Superior temporal gyrus (tissue), 1 donor: ENCODE results near the gene FOXD1.
"Not testable (repeated sequence)": the region's sequence is repeated elsewhere in the genome, so short reads cannot be mapped to it uniquely, and the experiment has no call there.

ENCODE experiments used
- DNase-seq: peaks from one replicate; pipeline ENCODE4 v3.0.0-alpha.2; 2016; ENCODE audit errors: extremely low spot score

Gene FOXD1

DNA sequence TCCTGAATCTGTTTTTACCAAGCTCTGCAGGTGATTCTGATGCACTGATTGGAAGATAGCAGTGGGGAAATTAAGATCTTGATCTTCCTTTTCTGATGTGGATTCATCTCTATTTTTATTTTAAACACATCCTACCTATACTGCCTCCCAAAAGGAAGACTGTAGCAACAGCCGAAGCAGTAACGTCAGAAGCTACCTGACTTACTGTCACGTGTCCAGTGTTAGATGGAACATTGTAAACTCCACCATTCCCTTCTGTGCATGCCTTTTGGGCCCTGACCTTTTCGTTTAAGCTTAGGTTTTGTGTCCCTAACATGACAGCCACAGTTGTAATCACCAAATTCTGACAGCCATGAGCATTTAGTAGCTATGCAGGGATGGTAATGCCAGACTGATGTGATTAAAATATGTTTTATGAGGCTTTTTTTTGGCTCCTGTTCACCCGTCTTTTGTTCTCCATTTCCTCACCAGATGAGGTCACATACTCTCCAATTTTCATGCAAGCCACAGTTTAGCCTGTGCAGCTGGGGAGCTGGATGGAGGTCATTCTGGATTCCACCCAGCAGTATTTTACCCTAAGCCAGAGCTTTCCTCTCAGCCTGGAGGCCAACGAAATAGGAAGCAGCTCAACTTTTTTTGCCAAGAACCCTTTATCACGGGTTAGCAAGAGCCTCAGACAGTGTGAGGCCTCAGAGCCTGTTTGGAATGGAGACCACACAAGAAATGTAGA lies 15.6 kb upstream of the FOXD1 start:
- no peak for DNase-seq

DNA sequence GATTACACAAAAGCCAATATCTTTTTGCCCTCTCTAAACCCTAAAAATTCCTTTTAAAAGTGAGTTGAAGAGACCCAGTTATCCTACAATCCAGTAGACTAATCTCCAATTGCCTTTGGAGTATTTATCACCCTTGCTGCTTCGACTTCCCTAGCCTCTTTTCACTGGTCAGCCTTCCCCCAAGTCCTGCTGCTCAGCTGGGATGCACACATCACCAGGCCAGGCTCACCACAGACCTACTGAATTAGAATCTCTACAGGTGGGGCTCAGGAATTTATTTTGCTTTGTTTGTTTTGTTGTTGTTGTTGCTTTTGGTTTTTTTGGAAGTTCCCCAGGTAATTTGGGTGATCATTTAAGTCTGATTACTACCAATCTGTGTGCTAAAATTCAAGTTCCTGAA lies 11.6 kb upstream of the FOXD1 start:
- no peak for DNase-seq

DNA sequence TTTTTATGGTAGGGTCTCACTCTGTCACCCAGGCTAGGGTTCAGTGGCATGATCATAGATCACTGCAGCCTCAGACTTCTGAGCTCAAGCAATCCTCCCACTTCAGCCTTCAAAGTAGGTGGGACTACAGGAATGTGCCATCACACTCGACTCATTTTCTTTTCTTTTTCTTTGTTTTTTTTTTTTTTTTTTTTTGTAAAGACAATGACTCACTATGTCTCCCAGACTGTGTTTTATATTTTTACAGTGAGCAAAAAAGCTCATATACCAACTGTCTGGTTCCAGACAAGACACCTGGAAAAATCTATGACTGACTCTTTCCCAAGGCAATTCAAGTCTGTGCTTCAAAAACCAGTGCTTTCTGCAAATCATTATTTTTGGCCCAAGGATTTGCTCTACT lies 10.8 kb upstream of the FOXD1 start:
- no peak for DNase-seq

DNA sequence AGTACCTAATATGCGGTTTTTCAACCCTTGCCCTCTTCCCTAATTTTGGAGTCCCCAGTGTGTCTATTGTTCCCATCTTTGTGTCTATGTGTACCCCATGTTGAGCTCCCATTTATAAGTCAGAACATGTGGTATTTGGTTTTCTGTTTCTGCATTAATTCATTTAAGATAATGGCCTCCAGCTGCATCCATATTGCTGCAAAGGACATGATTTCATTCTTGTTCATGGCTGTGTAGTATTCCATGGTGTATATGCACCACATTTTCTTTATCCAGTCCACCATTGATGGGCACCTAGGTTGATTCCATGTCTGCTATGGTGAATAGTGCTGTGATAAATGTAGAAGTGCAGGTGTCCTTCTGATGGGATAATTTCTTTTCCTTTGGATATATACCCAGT lies 7.9 kb upstream of the FOXD1 start:
- not testable (repeated sequence) for DNase-seq

DNA sequence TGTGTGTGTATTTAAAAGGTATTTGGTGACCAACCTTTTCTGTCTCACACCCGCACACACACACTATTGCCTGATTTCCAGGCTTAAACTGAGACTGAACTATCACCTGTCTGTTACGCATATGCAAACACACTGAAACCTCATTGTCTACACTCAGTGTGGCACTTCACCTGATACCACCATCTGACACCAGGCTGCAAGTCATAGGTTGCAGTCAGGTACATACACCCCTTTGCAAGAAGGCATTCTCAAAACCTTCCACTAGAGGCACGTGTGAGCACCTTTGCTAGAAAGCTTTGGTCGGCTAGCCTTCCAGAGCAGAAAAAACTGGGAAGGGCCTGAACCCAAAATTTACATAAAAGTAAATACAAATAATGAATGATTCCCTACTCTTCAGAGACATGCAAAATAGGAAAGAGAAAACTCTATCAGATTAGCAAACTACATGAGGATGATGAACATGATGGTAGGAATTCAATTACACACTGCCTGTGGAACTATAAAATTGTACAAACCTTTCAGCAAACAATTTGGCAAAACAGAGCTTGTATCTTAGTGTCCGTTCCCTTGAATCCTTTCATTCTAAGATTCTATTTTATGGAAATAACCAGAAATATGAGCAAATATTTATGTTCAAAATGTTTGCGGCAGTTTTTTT lies 5.9 kb upstream of the FOXD1 start:
- DNase-seq, result no peak

DNA sequence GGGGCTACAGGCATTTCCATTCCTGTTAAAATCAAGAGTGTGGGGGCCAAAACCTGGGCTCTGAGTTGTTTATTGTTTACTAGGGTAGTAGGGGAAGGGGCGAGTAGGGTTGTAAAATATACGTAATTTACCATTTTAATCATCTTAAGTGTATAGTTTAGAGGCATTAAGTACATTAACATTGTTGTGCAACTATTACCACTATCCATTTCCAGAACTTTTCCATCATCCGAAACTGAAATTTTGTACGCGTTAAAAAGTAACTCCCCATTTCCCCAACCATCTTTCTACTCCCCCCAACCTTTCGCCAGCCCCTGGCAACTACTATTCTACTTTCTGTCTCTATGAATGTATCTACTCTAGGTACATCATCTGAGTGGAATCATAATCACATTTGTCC lies 3.6 kb upstream of the FOXD1 start:
- DNase-seq, result no peak

DNA sequence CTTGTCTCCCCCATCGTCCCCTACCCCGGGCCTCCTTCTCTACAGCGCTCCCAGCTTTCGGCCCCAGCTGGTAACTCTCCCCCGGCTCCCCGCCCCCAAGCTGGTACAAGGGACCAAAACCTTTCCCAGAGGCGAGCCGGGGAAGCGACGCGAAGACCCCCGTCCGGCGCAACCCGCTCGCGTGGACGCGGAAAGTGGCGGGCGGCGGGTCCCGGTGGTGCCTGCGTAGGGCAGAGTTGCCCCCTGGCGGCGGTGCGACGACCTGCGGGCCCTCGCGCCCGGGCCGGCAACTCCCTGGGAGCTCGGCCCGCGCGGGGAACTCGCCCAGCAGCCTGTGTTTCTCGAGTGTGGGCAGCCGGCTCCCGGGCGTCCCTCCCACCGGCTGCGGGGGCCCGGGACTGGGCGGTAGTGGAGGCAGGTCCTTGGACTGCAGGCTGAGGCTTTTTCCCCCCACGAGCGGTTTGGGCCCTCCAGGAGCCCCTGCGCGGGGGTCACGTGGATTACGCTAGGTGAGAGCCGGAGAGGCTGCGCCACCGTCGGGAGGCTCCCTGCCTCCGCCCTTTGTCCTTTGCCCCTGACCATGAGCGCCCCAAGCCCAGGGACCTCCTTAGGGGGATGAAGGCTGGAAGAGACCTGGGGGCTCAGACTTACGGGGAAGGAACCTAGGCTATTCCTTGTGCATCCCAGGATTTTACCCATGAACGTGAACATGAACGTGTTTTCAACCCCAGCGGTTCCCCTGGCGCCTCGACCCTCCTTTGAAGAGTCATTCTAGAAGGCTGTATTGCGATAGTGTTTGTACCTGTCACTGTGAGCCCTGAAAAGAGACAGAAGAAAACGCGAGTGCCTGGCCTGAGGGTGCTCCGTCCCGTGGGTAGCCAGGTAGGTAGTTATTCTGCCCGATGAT lies 2.9 kb upstream of the FOXD1 start:
- DNase-seq, result no peak

DNA sequence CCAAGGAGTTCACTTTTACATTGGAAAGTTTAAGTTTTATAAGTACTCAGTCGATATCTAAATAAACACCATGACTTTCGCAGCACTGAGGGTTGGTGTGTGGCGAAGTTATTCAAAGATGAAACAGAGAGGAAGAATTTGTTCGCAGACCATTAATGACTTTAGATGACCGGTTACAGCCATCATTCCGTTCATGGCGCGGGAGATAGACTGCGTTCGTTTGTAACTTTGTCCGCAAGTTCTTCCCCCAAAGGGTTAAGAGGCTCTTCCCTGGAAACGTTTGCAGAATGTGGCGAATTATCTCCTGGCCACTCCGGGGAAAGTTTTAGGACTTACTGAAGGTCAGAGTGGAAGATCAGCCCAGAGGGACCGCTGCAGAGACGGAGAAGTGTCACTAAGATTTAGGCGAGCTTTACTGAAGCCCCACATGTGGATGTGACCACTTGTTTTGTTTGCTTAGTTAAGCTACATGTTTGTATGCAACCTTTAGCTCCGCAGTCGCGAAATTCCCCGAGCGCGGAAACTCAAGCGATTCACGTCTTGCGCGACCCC lies 2.2 kb upstream of the FOXD1 start:
- no peak for DNase-seq

DNA sequence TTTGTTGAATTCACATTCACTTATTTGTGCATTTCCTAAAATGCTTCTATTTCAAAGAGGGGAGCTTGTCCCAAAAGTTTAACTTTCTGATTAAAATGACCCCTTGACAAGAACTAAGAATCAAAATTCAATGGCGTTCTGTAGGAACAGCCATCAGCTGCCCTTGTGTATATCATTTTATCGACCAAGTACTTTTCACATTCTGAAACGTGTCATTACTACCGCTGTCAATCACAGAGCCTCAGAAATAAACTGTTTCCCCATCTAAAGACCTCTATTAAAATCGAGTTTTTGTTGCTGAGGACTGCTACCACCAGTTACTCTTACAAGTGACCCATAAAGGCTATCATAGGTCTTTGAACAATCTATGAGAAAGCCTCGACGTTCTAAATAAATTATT lies 1.6 kb upstream of the FOXD1 start:
- DNase-seq, result no peak

DNA sequence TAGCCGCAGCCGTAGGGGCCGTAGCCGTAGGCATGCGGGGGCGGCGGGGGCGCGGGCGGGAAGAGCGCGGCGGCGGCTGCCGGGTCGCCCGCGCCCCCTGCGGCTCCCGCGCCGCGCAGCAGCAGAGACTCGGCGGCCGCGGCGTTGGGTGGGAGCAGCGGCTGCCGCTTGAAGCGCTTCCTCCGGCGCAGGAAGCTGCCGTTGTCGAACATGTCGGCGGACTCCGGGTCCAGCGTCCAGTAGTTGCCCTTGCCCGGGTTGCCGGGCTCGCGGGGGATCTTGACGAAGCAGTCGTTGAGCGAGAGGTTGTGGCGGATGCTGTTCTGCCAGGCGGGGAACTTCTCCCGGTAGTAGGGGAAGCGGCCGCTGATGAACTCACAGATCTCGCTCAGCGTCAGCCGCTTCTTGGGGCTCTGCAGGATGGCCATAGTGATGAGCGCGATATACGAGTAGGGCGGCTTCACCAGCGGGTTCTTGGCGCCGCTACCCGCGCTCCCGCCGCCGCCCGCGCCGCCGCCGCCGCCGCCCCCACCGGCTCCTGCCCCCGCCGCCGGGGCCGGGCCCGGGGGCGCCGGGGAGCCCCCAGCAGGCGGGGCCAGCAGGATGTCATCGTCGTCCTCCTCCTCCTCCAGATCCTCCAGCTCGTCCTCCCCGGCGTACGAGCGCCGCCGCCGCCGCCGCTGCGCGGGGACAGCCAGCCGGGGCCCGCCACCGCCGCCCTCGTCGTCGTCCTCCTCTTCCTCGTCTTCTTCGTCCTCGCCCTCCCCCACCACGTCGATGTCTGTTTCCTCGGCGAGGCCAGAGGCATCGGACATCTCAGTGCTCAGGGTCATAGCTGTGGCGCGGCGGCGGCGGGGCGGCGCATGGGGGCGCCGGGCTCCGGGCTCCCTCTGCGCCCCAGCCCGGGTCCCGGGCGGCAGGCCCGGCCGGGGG lies 781 bp downstream of the FOXD1 start:
- DNase-seq, result no peak

DNA sequence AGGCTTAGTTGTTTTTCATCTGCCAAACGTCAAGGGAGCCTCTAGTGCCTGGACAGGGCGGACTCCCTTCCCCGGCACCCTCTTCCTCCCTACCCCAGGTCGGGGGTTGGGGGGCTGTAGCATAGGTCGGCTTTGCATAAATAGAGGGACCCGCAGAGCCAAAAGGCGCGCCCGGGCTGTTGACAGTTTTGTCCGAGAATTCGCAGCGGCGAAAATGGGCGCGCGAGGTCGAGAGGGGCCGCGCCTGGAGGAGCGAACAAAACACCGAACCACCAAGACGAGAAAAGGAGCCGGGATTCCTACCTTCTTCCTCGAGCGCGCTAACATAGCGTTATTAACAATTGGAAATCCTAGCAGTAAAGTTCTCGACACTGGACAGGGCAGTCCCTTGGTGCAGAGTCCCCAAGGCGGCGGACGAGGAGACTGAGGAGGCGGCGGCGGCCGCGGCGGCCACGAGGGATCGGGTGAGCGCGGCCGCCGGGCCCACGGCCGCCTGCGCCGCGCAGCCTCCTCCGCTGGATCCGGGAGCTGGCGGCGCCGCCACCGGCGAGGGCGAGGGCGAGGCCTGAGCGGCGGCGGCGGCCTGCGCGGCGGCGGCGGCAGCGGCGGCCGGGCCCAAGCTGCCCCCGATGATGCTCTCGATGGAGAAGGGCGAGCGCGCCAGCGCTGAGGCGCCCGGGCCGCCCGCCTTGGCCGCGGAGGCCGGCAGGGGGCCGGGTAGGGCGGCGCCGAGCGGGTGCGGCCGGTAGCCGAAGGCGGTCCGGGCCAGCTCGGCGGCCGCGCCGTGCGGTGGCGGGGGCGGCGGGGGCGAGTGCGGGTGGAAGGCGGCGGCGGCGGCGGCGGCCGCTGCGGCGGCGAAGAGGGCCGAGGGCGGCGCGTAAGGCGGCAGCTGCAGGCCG lies 1.7 kb downstream of the FOXD1 start:
- DNase-seq, result no peak

DNA sequence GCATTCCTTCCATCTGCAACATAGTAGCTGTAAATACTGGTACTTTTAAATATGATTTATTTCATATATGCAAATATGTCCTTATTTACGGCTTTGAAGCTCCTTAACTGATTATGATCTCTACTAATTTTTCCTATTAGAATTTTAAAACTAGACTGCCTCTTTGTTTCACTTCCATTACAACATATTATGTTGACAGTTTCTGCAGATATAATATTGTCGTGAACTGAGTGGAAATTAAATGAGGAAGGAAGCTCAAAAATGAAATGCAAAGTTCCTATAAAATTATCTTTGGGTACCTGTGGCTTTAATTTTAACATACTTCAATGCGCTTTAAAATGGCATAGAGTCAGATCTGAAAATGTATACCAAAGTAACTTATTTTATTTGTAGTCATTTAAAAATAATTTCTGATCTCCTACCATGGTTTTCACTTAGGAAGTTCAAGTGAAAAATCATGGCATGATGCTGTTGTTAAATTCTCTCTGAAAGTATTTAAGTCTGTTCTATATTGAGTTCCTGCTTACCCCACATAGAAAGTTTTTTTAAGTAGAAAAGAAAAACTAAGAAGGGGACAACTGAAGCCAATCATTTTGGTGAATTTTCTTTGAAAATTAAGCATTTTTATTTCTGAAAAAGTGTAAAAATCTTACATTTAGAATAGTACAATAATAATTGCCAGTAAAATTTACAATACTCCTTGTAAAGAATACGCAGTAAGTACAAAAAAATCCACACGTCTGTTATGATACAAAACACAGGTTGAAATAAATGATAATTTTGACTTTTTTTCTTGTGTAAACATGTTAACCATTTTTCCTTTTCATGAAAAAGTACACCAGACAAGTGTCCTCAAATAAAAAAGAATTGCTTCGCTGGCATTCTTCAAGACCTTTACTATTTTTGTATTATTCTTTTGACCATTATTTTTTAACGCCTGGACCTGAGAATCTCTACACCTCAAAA lies 2.6 kb downstream of the FOXD1 start:
- no peak for DNase-seq

DNA sequence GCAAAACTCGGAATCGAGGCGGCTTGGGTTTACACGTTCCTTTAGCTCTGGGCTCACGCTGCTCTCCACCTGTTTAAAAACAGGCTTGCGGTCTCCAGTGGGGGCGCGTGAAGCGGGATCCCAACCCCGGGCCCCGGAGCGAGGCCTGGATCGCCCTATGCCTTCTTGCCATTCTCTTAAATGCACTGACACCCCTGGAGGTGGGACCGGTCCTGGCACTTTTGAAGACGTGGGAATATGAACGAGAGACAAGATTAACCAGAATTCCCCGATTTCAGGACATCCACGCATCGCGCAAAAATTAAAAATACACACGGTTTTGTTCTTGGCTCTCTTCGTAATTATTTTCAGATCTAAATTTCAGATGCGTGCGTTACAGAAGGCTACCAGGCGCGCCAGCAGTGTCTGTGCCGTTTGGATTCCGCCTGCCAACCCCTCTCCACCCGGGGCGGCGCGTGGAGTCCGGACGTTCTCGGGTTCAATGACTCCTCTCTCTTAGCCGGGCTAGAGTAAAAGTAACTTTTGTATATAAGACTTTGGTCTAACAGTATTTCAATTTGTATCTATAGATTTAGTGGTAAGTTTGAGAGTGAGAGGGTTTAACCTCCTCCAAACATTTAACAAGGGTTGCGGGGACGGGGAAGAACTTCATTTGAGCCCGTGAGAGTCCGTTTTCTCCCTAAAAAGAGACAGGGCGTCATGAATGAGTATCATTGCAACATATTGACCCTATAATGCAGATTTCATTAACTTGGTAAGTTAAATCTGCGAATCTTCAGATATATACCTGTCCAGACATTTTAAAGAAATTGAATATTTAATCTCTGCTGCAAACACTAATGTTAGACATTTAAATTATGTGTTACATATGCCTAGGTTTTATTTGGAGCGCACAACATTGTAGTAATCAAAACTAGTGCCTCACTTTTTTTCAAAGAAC lies 3.8 kb downstream of the FOXD1 start:
- no peak for DNase-seq

DNA sequence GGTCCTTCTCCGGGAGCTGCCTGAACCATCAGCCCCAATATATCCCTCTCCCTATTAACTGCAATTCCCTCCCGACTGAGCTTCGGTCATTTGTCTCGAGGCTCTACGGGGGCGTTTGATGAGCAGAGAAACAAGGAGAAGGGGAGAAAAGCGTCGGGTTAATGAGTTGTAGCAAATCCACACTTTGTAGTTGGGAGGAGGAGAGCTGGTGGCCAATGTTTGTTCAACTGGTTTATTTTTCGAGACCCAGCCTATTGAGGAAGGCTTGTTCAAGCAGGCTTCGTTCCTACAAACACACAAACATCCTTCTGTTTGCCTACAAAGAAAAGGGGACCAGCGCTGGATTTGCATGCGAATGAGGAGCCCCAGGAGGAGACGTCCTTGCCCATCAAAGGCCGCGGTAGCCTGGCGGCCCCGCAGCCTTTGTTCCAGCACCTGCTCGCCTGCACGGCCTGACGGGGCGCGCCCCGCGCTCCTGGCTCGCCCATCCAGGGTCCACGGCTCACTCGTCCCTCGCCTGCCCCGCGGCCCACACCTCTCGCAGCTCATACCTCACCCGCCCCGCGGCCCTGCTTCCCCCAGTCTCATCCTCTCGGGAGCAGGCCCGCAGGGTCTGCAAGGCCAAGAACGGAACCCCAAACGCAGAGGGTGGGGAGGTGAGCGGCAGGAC lies 4.6 kb downstream of the FOXD1 start:
- DNase-seq, result no peak

DNA sequence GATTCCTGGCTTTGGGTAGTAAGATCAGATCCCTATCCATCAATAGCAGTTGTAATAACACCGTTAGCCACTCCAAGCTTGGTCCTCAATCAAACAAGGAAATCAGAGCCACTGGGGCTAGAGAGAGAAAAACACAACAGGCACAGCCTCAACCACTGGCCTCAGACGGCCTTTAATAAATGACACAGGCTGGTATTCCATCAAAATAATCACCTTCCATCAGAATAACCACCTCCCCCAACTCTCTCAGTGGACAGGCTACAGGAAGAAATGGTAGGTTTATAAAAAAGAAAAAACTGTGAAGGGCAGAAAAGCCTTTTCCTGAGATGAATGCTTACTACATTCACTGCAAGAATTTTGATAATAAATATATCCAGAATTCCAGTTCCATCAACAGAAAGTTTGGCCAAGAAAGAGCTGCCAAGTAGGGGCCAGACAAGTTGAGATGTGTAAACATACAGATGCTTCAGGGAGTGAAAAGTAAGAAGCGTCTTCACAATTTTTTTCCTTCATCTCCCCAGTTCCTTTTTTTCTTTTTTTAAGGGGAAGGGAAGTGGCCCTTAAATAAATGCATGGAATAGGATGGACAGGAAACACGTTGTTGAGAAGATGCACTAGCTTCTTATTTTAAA lies 5.5 kb downstream of the FOXD1 start:
- no peak for DNase-seq

DNA sequence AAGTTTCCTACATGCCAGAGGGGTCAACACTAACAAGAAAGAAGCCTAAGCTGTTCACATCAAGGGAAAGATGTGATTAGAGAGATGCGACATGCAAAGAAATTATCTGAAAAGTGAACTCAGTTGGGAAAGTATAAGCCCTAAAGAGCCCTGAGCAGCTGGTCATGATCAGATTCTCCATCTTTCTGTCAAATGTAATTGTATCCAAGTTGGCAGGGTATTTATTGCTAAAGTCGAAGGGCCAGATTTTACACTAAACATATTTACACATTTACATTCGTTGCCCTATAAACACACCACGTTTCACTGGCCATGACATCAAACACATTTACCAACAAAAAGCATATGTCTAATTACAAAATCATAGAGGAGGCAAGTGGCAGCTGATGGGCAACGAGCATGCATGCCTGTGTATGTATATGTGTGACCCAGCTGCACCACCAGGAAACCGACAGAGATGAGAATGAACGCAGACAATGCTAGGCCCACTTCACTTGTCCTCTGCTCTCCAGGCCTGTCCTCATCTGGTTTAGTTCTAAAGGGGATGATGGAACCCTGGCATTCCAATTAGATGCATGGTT lies 6.3 kb downstream of the FOXD1 start:
- no peak for DNase-seq
